PFSK-1 (cell line): ENCODE data around the gene APC2.

Source experiments
- FOXP2 ChIP-seq: optimal IDR thresholded peaks from 2 replicates; pipeline ENCODE3; 2011; ENCODE audit warnings: borderline replicate concordance, control low read depth, inconsistent platforms; ENCODE audit not compliant: insufficient read depth; ENCODE audit errors: extremely low read length, extremely low read depth
- POLR2AphosphoS5 ChIP-seq: IDR thresholded peaks from 2 replicates; pipeline ENCODE4 v1.6.1; 2012; ENCODE audit warnings: low read depth, mild to moderate bottlenecking, control low read depth, low read length, moderate library complexity
- REST ChIP-seq, 2 experiments: IDR thresholded peaks; 2 replicates each; pipeline versions ENCODE4 v1.6.1 to v1.8.0; 2011 to 2012; ENCODE audit warnings: low read depth in 2 of 2, low read length in 2 of 2, control low read depth in 1 of 2, inconsistent platforms in 1 of 2, mild to moderate bottlenecking in 1 of 2, moderate library complexity in 1 of 2; ENCODE audit not compliant: insufficient read depth in 1 of 2
- SIN3A ChIP-seq: IDR thresholded peaks from 2 replicates; pipeline ENCODE4 v1.6.1; 2012; ENCODE audit warnings: mild to moderate bottlenecking, low read length, moderate library complexity, borderline replicate concordance; ENCODE audit not compliant: insufficient read depth
- TAF1 ChIP-seq: IDR thresholded peaks from 2 replicates; pipeline ENCODE4 v1.6.1; 2012; ENCODE audit warnings: low read length, control low read depth, borderline replicate concordance; ENCODE audit not compliant: insufficient read depth

Gene APC2

GRCh38 chr19:1514295-1514661, 64.4 kb downstream of the APC2 start:
- TF ChIP-seq TAF1: no peak
- TF ChIP-seq FOXP2: no peak
- no peak for TF ChIP-seq REST (IDR thresholded peaks at IDR 0.05; ENCODE audit: insufficient read depth in 1 of 2, low read depth in 2 of 2, low read length in 2 of 2)
- no peak for TF ChIP-seq POLR2AphosphoS5
- no peak for TF ChIP-seq SIN3A

- TF ChIP-seq POLR2AphosphoS5: no peak
- TF ChIP-seq REST (IDR thresholded peaks at IDR 0.05; ENCODE audit: insufficient read depth in 1 of 2, low read depth in 2 of 2, low read length in 2 of 2): no peak
- TF ChIP-seq SIN3A: no peak
- no peak for TF ChIP-seq TAF1
- no peak for TF ChIP-seq FOXP2
Observed at GRCh38 chr19:1514986-1515721, 65.2 kb downstream of the APC2 start.

- no peak for TF ChIP-seq FOXP2
- no peak for TF ChIP-seq TAF1
- no peak for TF ChIP-seq POLR2AphosphoS5
Observed at GRCh38 chr19:1516395-1516753, 66.5 kb downstream of the APC2 start.

- TF ChIP-seq FOXP2 (no peak), TAF1 (no peak), REST (IDR thresholded peaks at IDR 0.05; ENCODE audit: insufficient read depth in 1 of 2, low read depth in 2 of 2, low read length in 2 of 2) (no peak), POLR2AphosphoS5 (no peak), SIN3A (no peak)
Observed at GRCh38 chr19:1518471-1518870, 68.5 kb downstream of the APC2 start.

- TF ChIP-seq FOXP2 (no peak), POLR2AphosphoS5 (no peak), SIN3A (no peak), REST (IDR thresholded peaks at IDR 0.05; ENCODE audit: insufficient read depth in 1 of 2, low read depth in 2 of 2, low read length in 2 of 2) (no peak), TAF1 (no peak)
Observed at GRCh38 chr19:1520203-1520780, 70.4 kb downstream of the APC2 start.
